Activated T-cell treated with anti-CD3 and anti-CD28 coated beads for 4 hours (primary cell): ENCODE results near the gene PFKFB3.
A peak's percentile ranks its signal among the peaks of the same experiment; 100 is the strongest.
"Not testable (repeated sequence)": the region's sequence is repeated elsewhere in the genome, so short reads cannot be mapped to it uniquely, and the experiment has no call there.

Experiments used
- DNase-seq: peaks from one replicate; pipeline ENCODE4 v3.0.0-alpha.2; 2020

Gene PFKFB3

GRCh38 chr10:6239213-6239991 lies 36.7 kb downstream of the PFKFB3 start:
- DNase-seq: peak; percentile 61

DNA sequence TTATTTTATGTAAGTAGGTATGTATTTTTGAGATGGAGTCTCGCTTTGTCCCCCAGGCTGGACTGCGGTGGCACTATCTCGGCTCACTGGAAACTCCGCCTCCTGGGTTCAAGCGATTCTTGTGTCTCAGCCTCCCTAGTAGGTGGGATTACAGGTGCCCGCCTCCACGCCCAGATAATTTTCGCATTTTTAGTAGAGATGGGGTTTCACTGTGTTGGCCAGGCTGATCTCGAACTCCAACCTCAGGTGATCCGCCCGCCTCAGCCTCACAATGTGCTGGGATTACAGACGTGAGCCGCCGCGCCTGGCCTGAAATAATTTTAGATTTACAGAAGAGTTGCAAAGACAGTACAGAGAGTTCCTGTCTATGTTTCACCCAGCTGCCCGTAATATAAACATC lies 37.5 kb downstream of the PFKFB3 start:
- no peak for DNase-seq

DNA sequence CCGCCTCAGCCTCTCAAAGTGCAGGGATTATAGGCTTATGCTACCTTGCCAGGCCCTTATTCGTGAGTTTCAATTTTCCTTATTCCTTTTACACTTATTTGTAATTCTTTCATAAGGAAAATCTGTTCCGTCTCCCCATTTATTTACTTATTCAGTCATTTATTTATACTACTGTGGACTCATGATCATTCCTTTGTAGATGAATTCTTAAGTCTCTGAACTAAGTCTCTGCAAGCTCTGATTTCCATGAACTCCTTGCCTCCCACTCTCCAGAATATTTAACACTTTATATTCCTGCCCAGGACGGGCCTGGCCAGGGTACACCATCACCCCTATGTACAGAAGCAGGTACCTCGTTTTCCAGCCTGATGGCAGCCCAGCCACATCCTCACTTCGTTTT lies 39.4 kb downstream of the PFKFB3 start:
- no peak for DNase-seq

DNA sequence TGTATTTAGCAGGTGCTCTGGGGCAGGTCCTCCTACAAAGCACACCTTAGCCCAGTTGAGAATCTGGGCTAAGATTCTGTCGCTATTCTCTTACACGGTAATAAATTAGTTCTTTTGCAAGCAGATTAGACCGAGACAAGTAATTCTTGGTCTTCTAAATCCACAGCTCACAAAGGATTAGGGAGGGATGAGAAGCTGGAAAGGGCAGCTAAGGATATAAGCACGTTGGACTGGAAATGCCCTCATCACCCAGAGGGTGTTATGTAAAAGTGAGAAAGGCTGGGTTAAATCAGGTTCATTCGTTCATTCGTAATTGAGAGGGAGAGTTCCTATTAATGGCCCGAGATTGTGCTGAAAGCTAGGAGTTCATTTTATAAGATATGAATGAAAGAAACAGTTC lies 41.8 kb downstream of the PFKFB3 start:
- no peak for DNase-seq

- DNase-seq: no peak
These were observed 44.4 kb downstream of the PFKFB3 start for GRCh38 chr10:6247041-6247712.

GRCh38 chr10:6248908-6249307 lies 46.2 kb downstream of the PFKFB3 start:
- not testable (repeated sequence) for DNase-seq

DNA sequence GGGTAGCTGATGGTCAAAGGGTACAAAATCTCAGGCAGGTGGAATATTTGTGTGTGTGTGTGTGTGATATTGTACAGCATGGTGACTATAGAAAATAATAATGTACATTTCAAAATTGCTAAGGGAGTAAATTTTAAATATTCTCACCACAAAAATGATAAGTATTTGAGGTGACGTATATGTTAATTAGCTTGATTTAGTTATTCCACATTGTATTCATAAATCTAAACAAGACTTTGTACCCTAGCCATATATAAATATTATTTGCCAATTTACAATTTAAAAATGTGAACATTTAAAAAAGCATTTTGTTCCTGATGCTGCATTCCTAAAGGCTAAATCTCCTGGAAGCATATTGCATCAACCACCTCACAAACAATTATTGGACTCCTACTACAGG lies 47.0 kb downstream of the PFKFB3 start:
- no peak for DNase-seq

DNA sequence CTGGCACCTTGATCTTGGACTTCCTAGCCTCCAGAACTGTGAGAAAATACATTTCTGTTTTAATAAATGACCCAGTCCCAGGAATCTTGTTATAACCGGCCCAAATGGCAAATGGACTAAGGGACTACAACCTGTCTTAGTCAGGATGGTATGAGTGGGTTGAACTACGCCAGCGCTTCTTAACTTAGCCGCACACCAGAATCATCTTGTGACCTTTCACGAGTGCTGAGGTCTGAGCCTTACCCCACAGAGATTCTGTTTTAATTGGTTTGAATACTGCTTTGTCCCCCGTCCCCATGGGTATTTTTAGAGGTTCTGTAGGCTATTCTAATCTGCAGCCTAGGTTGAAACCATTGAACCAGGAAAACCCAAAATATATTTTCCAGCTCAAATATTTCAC lies 48.0 kb downstream of the PFKFB3 start:
- DNase-seq: no peak

- no peak for DNase-seq
These were observed 51.5 kb downstream of the PFKFB3 start for GRCh38 chr10:6254201-6254600.

DNA sequence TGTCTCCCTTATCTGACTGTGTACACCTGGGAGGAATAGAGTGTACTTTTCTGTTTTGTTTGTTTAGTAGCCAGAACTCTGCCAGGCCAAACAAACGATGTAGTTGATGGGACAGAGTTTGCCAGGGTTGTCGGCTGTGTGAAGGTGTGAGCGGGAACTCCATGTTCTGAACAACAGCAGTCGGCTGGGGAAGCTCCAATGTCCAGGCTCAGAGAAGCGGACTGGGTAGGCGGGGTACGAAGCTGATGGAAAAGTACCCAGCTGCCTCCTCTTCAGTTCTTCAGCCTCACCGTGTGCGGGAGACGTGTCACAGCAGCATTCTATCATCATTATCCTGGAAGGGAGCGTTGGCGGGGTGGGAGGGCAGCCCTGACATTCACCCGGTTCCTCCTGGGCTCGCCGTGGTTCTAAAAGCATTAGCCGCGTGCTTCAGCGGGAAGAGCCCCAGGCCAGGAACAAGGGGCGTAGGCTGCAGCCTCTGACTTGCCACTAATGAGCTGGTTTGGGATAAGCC lies 52.9 kb downstream of the PFKFB3 start:
- DNase-seq: no peak

- no peak for DNase-seq
These were observed 53.7 kb downstream of the PFKFB3 start for GRCh38 chr10:6256439-6256838.

DNA sequence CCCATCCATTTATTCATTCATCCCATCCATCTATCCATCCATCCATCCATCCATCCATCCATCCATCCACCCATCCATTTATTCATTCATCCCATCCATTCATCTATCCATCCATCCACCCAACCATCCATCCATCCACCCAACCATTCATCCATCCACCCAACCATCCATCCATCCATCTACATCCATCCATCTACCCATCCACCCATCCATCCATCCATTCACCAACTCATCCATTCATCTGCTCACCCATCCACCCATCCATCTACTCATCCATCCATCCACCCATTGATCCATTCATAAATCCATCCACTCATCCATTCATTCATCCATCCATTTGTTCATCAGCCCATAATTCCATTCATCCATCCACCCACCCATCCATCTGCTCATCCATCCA lies 56.4 kb downstream of the PFKFB3 start:
- no peak for DNase-seq

DNA sequence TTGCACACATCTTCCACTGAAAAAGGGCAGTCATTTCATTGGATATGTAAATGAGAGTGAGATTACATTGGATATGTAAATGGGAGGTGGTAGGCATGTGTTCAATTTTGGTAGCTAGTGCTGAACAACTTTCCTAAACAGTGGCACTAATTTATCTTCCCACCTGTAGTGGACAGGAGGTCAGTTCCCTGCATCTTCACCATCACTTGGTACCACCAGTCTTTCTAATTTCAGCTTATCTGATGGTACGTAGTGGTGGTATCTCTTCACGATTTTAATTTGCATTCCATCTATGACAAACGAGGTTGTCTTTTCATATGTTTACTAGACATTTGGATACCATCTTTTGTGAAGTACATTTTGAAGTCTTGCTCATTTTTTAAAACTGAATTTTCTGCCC lies 58.1 kb downstream of the PFKFB3 start:
- DNase-seq: no peak

- DNase-seq: no peak
These were observed 65.2 kb downstream of the PFKFB3 start for GRCh38 chr10:6267941-6268340.

- no peak for DNase-seq
These were observed 66.7 kb downstream of the PFKFB3 start for GRCh38 chr10:6269432-6269831.

- peak; percentile 38 for DNase-seq
These were observed 67.5 kb downstream of the PFKFB3 start for GRCh38 chr10:6269953-6270867.

DNA sequence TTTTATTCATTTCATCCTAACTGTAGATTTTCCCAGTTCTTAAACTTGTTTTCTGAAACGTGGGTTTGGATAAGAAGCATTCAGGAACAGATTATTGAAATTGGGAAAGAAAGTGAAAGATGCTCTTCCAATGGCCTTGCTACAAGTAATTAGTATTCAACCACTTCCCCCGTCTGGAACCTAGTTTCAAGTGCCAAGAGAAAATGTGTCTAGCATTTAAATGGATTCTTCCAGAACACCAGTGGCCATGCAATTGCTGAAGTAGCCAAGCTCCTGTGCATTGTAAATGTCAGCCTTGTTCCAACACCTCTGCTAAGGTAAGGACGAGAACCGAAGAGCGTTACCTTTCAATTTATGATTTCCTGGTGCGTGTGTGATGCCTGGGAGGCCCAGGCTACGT lies 68.2 kb downstream of the PFKFB3 start:
- no peak for DNase-seq

DNA sequence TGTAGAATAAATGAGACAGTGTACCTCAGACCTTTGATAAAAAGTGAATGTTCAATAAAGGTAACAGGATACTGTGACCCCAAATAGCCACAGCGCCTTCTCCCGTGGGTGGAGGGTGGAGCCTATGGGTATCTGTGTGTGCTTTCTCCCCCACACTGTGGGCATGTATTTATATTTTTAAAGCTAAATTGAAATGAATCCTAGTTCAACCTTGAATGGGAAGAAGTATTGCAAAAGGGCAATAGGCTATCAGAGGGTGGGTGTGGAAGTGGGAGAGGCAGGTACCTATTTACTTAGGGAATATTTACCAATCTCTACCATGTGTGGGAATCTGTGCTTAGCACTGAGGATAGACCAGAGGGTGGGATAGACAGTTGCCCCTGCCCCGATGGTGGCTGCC lies 68.9 kb downstream of the PFKFB3 start:
- DNase-seq: no peak

GRCh38 chr10:6272126-6272525 lies 69.4 kb downstream of the PFKFB3 start:
- no peak for DNase-seq

- DNase-seq: no peak
These were observed 70.6 kb downstream of the PFKFB3 start for GRCh38 chr10:6273351-6273750.

- no peak for DNase-seq
These were observed 71.3 kb downstream of the PFKFB3 start for GRCh38 chr10:6274040-6274439.

GRCh38 chr10:6274484-6274883 lies 71.8 kb downstream of the PFKFB3 start:
- no peak for DNase-seq
